H9 (cell line): Measurements from ENCODE around the gene UNC5B. TPM values are rescaled to one million over a fixed set of nuclear protein-coding genes. Genes with fewer than 3 reads are reported as not detected.

Experiments
- DNase-seq: peaks from one replicate; pipeline ENCODE4 v3.0.0-alpha.2; 2017
- H2AFZ ChIP-seq: one replicate; pipeline ENCODE4 v1.6.1; 2013; ENCODE audit warnings: mild to moderate bottlenecking, low read length, control low read depth, moderate library complexity
- H2AK5ac ChIP-seq: 2 replicates; pipeline ENCODE4 v1.6.1; 2013; ENCODE audit warnings: low read length, control low read depth, mixed read lengths; ENCODE audit not compliant: insufficient read length
- H2BK120ac ChIP-seq: one replicate; pipeline ENCODE4 v1.6.1; 2013; ENCODE audit warnings: low read depth, mild to moderate bottlenecking, low read length, control low read depth, inconsistent platforms; ENCODE audit not compliant: poor library complexity, severe bottlenecking
- H2BK12ac ChIP-seq: 2 replicates; pipeline ENCODE4 v1.6.1; 2013; ENCODE audit warnings: low read length, control low read depth, mixed read lengths, low read depth; ENCODE audit not compliant: insufficient read length
- H2BK15ac ChIP-seq: 2 replicates; pipeline ENCODE4 v1.6.1; 2013; ENCODE audit warnings: low read depth, low read length, control low read depth
- H2BK20ac ChIP-seq: one replicate; pipeline ENCODE4 v1.6.1; 2013; ENCODE audit warnings: low read depth, mild to moderate bottlenecking, low read length, control low read depth, inconsistent platforms; ENCODE audit not compliant: poor library complexity, severe bottlenecking
- H2BK5ac ChIP-seq: 2 replicates; pipeline ENCODE4 v1.6.1; 2013; ENCODE audit warnings: low read length, control low read depth, mixed read lengths; ENCODE audit not compliant: insufficient read length
- H3K14ac ChIP-seq: 2 replicates; pipeline ENCODE4 v1.6.1; 2013; ENCODE audit warnings: low read length, control low read depth; ENCODE audit not compliant: insufficient read depth
- H3K18ac ChIP-seq: 2 replicates; pipeline ENCODE4 v1.6.1; 2013; ENCODE audit warnings: low read depth, mild to moderate bottlenecking, mixed read lengths, low read length, control low read depth; ENCODE audit not compliant: insufficient read length
- H3K23ac ChIP-seq: 2 replicates; pipeline ENCODE4 v1.6.1; 2013; ENCODE audit warnings: low read length, control low read depth, mixed read lengths, low read depth; ENCODE audit not compliant: insufficient read length
- H3K23me2 ChIP-seq: 2 replicates; pipeline ENCODE4 v1.6.1; 2013; ENCODE audit warnings: low read depth, mild to moderate bottlenecking, mixed read lengths, low read length, control low read depth; ENCODE audit not compliant: insufficient read length, poor library complexity, severe bottlenecking
- H3K27ac ChIP-seq: 2 replicates; pipeline ENCODE4 v1.5.1; 2013; ENCODE audit warnings: low read length, control low read depth, mixed read lengths, low read depth; ENCODE audit not compliant: insufficient read length
- H3K27me3 ChIP-seq: 2 replicates; pipeline ENCODE4 v1.6.1; 2013; ENCODE audit warnings: low read length, control low read depth, inconsistent platforms; ENCODE audit not compliant: insufficient read depth
- H3K4ac ChIP-seq: 2 replicates; pipeline ENCODE4 v1.6.1; 2013; ENCODE audit warnings: low read depth, mild to moderate bottlenecking, control low read depth, inconsistent platforms, low read length, moderate library complexity
- H3K4me1 ChIP-seq: 2 replicates; pipeline ENCODE4 v1.6.1; 2013; ENCODE audit warnings: low read length, control low read depth, inconsistent platforms; ENCODE audit not compliant: insufficient read depth
- H3K4me2 ChIP-seq: 2 replicates; pipeline ENCODE4 v1.6.1; 2013; ENCODE audit warnings: low read length, control low read depth, mixed read lengths; ENCODE audit not compliant: insufficient read length, insufficient read depth
- H3K56ac ChIP-seq: 2 replicates; pipeline ENCODE4 v1.6.1; 2013; ENCODE audit warnings: low read depth, mild to moderate bottlenecking, mixed read lengths, low read length, control low read depth; ENCODE audit not compliant: insufficient read length
- H3K79me1 ChIP-seq: 2 replicates; pipeline ENCODE4 v1.6.1; 2013; ENCODE audit warnings: low read depth, mild to moderate bottlenecking, moderate library complexity, low read length, control low read depth, inconsistent platforms; ENCODE audit not compliant: insufficient read depth, poor library complexity, severe bottlenecking
- H3K79me2 ChIP-seq: 2 replicates; pipeline ENCODE4 v1.6.1; 2013; ENCODE audit warnings: low read length, control low read depth, inconsistent platforms; ENCODE audit not compliant: insufficient read depth
- H3K9ac ChIP-seq: 2 replicates; pipeline ENCODE4 v1.6.1; 2013; ENCODE audit warnings: low read length, control low read depth, mixed read lengths; ENCODE audit not compliant: insufficient read length; ENCODE audit errors: extremely low read depth
- H3K9me3 ChIP-seq: one replicate; pipeline ENCODE4 v1.6.1; 2013; ENCODE audit warnings: low read depth, low read length, inconsistent platforms; ENCODE audit not compliant: control insufficient read depth
- H3T11ph ChIP-seq: one replicate; pipeline ENCODE4 v1.6.1; 2013; ENCODE audit warnings: mild to moderate bottlenecking, low read length, control low read depth, inconsistent platforms
- H4K20me1 ChIP-seq: one replicate; pipeline ENCODE4 v1.6.1; 2013; ENCODE audit not compliant: control insufficient read depth, insufficient read length, insufficient read depth
- H4K5ac ChIP-seq: 2 replicates; pipeline ENCODE4 v1.6.1; 2013; ENCODE audit warnings: low read depth, mild to moderate bottlenecking, mixed read lengths, low read length, control low read depth; ENCODE audit not compliant: insufficient read length
- H4K8ac ChIP-seq: replicated peaks from 2 replicates; pipeline ENCODE4 v1.6.1; 2013; ENCODE audit warnings: low read length, control low read depth, mixed read lengths, low read depth; ENCODE audit not compliant: insufficient read length
- H4K91ac ChIP-seq: 2 replicates; pipeline ENCODE4 v1.6.1; 2013; ENCODE audit warnings: low read depth, mild to moderate bottlenecking, moderate library complexity, mixed read lengths, low read length, control low read depth; ENCODE audit not compliant: insufficient read length
- H3K27ac Mint-ChIP-seq, 3 experiments: 2 replicates in 2 of 3; 3 replicates in 1 of 3; pipeline ENCODE4 v1.8.0; 2020 to 2021; ENCODE audit warnings: mixed read lengths in 3 of 3, mild to moderate bottlenecking in 1 of 3, moderate library complexity in 1 of 3
- H3K27me3 Mint-ChIP-seq: 2 replicates; pipeline ENCODE4 v1.8.0; 2021; ENCODE audit warnings: low read depth, mild to moderate bottlenecking, moderate library complexity, mixed read lengths
- H3K36me3 Mint-ChIP-seq, 3 experiments: 2 replicates in 2 of 3; 3 replicates in 1 of 3; pipeline ENCODE4 v1.8.0; 2020 to 2021; ENCODE audit warnings: low read depth in 3 of 3, mixed read lengths in 3 of 3; ENCODE audit not compliant: insufficient read depth in 1 of 3
- H3K4me1 Mint-ChIP-seq, 2 experiments: 2 replicates each; pipeline ENCODE4 v1.8.0; 2020; ENCODE audit warnings: mixed read lengths in 2 of 2
- H3K4me3 Mint-ChIP-seq, 2 experiments: 2 replicates in 1 of 2; 3 replicates in 1 of 2; pipeline ENCODE4 v1.8.0; 2020 to 2021; ENCODE audit warnings: mild to moderate bottlenecking in 2 of 2, mixed read lengths in 2 of 2, moderate library complexity in 1 of 2
- H3K9me3 Mint-ChIP-seq, 2 experiments: 2 replicates in 1 of 2; 3 replicates in 1 of 2; pipeline ENCODE4 v1.8.0; 2020; ENCODE audit warnings: mild to moderate bottlenecking in 2 of 2, mixed read lengths in 2 of 2, moderate library complexity in 1 of 2
- WGBS: extraction: QIAGEN DNeasy Blood & Tissue Kit; methylation state at CpG from one replicate; pipeline ENCODE4 v1.1.7; 2013; ENCODE audit warnings: missing lambda C conversion rate, low lambda C conversion rate, mixed read lengths; ENCODE audit not compliant: insufficient read length; ENCODE audit errors: extremely low coverage; 5-methylcytosine and 5-hydroxymethylcytosine counted together
- total RNA-seq: library from RNA; stranded (reverse); gene quantifications from 2 replicates; pipeline ENCODE4 v1.2.1, GENCODE V29; 2021
- TF ChIP-seq, protein P1 (sequence below): fragments of 200-600 bp; sonication (generic); conservative IDR thresholded peaks from 3 replicates; pipeline ENCODE4 v1.8.0; 2021; ENCODE audit warnings: antibody characterized with exemption, mild to moderate bottlenecking

Gene UNC5B
- total RNA-seq, 1 experiment from 2014 or later, result 28.4 TPM

DNA sequence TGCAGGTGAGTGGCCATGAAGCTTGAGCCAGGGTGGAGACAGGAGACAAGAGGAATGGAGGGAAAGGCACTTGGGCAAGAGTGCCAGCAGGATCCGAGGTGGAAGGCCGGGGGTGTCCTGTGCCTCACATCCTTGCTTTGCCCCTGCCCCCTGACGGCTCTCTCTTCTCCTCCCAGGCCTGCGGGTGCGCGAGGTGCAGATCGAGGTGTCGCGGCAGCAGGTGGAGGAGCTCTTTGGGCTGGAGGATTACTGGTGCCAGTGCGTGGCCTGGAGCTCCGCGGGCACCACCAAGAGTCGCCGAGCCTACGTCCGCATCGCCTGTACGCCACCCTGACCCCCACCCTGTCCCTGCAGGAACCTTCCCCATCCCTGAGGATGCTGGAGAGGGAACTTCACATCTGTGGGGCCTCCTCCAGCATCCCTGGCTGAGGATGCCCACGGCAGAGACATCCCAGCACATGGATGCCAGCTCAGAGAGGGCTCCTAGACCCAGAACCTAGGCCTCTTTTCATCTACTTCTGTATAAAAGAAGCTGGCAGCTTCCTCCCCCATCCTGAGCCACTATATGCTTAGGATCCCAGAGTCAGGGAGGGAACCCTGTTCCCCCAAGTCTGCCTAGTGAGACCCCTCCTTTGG lies 72.3 kb downstream of the UNC5B start:
- no peak overlapping the region for H2BK12ac ChIP-seq
- no peak overlapping the region for H2BK120ac ChIP-seq
- no peak overlapping the region for H2AK5ac ChIP-seq
- H3K56ac ChIP-seq, result no peak overlapping the region
- H3K4me1 Mint-ChIP-seq, result peaks cover 21% of the 10 kb centered on the region in 2 experiments
- no peaks in the 10 kb centered on the region for H3K79me2 ChIP-seq
- no peak overlapping the region for H3K4me2 ChIP-seq
- peak overlapping the region in 1 of 3 experiments; percentile 3; a peak in 1 of 7 replicates for H3K27ac Mint-ChIP-seq
- H3K9me3 ChIP-seq, result no peaks in the 10 kb centered on the region
- DNase-seq, result no peak
- H3K9me3 Mint-ChIP-seq, result no peaks in the 10 kb centered on the region
- no peaks in the 10 kb centered on the region for H4K20me1 ChIP-seq
- H3T11ph ChIP-seq, result no peak overlapping the region
- H3K23me2 ChIP-seq, result no peaks in the 10 kb centered on the region
- H3K27me3 ChIP-seq, result no peaks in the 10 kb centered on the region
- no peak overlapping the region for H3K14ac ChIP-seq
- no peak overlapping the region for H3K9ac ChIP-seq
- H2BK15ac ChIP-seq, result no peak overlapping the region
- no peak overlapping the region for H4K91ac ChIP-seq
- no peaks in the 10 kb centered on the region for H3K4me1 ChIP-seq
- no peak overlapping the region for H2BK5ac ChIP-seq
- H3K18ac ChIP-seq, result no peak overlapping the region
- H3K79me1 ChIP-seq, result no peaks in the 10 kb centered on the region
- no peak overlapping the region for H2AFZ ChIP-seq
- no peak overlapping the region for H3K4me3 Mint-ChIP-seq
- no peak overlapping the region for H3K27ac ChIP-seq
- H4K8ac ChIP-seq, result no peak overlapping the region
- no peaks in the 10 kb centered on the region; the same call in 1 of the 2 replicates for H3K27me3 Mint-ChIP-seq
- peaks cover 20 to 58% (median 45%) of the 10 kb centered on the region in 3 experiments for H3K36me3 Mint-ChIP-seq
- no CpG with 5 or more reads among the region's 19 CpGs for WGBS
- H3K23ac ChIP-seq, result no peak overlapping the region
- no peak overlapping the region for H2BK20ac ChIP-seq
- no peak overlapping the region for H4K5ac ChIP-seq
- TF ChIP-seq, protein P1, sequence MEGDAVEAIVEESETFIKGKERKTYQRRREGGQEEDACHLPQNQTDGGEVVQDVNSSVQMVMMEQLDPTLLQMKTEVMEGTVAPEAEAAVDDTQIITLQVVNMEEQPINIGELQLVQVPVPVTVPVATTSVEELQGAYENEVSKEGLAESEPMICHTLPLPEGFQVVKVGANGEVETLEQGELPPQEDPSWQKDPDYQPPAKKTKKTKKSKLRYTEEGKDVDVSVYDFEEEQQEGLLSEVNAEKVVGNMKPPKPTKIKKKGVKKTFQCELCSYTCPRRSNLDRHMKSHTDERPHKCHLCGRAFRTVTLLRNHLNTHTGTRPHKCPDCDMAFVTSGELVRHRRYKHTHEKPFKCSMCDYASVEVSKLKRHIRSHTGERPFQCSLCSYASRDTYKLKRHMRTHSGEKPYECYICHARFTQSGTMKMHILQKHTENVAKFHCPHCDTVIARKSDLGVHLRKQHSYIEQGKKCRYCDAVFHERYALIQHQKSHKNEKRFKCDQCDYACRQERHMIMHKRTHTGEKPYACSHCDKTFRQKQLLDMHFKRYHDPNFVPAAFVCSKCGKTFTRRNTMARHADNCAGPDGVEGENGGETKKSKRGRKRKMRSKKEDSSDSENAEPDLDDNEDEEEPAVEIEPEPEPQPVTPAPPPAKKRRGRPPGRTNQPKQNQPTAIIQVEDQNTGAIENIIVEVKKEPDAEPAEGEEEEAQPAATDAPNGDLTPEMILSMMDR, result no peak
- no peak overlapping the region for H3K4ac ChIP-seq
